HG02642 (cell line): ENCODE measurements around the gene RAD50.

ENCODE experiments used
- ATAC-seq: cut with Tn5 transposase; IDR thresholded peaks from one replicate; pipeline ENCODE4 v1.9.1; 2021; ENCODE audit warnings: mild to moderate bottlenecking; ENCODE audit not compliant: unreplicated experiment, poor library complexity

The RAD50 gene

GRCh38 chr5:132658381-132659302 is 101.9 kb downstream of the RAD50 start:
- ATAC-seq, result no peak

GRCh38 chr5:132659598-132660493 is 103.1 kb downstream of the RAD50 start:
- ATAC-seq, result no peak

GRCh38 chr5:132661231-132662003 is 104.6 kb downstream of the RAD50 start:
- no peak for ATAC-seq

GRCh38 chr5:132662004-132662401 is 105.2 kb downstream of the RAD50 start:
- ATAC-seq, result no peak

- ATAC-seq, result peak; percentile 71
Observed at GRCh38 chr5:132662925-132663770, 106.4 kb downstream of the RAD50 start.

- ATAC-seq, result peak; percentile 48
Observed at GRCh38 chr5:132663771-132664695, 107.3 kb downstream of the RAD50 start.

- no peak for ATAC-seq
Observed at GRCh38 chr5:132664696-132665209, 108.0 kb downstream of the RAD50 start.

GRCh38 chr5:132665574-132666080 is 108.8 kb downstream of the RAD50 start:
- no peak for ATAC-seq

- ATAC-seq, result no peak
Observed at GRCh38 chr5:132666310-132667123, 109.7 kb downstream of the RAD50 start.

GRCh38 chr5:132667309-132667708 is 110.5 kb downstream of the RAD50 start:
- ATAC-seq, result no peak

GRCh38 chr5:132667761-132668705 is 111.3 kb downstream of the RAD50 start:
- no peak for ATAC-seq

- no peak for ATAC-seq
Observed at GRCh38 chr5:132668706-132669454, 112.1 kb downstream of the RAD50 start.

- ATAC-seq, result no peak
Observed at GRCh38 chr5:132669455-132669820, 112.7 kb downstream of the RAD50 start.

- ATAC-seq, result no peak
Observed at GRCh38 chr5:132669966-132670882, 113.4 kb downstream of the RAD50 start.
